GM18517 (cell line): ENCODE data around the gene PLD1.
"Not testable (repeated sequence)": the region's sequence is repeated elsewhere in the genome, so short reads cannot be mapped to it uniquely, and the experiment has no call there.

Experiments used
- ATAC-seq: cut with Tn5 transposase; IDR thresholded peaks from one replicate; pipeline ENCODE4 v1.9.1; 2021; ENCODE audit warnings: mild to moderate bottlenecking, moderate library complexity; ENCODE audit not compliant: unreplicated experiment

Gene PLD1

DNA sequence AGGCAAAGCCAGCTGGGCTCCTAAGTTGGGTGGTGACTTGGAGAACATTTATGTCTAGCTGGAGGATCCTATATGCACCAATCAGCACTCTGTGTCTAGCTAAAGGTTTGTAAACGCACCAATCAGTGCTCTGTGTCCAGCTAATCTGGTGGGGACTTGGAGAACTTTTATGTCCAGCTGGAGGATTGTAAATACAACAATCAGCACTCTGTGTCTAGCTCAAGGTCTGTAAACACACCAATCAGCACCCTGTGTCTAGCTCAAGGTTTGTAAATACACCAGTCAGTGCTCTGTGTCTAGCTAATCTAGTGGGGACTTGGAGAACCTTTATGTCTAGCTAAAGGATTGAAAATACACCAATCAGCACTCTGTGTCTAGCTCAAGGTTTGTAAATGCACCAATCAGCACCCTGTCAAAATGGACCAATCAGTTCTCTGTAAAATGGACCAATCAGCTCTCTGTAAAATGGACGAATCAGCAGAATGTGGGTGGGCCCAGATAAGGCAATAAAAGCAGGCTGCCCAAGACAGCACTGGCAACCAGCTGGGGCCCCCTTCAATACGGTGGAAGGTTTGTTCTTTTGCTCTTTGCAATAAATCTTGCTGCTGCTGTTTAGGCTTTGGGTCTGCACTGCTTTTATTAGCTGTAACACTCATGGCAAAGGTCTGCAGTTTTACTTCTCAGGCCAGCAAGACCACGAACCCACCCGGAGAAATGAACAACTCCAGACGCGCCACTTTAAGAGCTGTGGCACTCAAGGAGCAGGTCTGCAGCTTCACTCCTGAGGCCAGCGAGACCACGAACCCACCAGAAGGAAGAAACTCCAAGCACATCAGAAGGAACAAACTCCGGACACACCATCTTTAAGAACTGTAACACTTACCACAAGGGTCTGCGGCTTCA lies 63.7 kb downstream of the PLD1 start:
- ATAC-seq: not testable (repeated sequence)

DNA sequence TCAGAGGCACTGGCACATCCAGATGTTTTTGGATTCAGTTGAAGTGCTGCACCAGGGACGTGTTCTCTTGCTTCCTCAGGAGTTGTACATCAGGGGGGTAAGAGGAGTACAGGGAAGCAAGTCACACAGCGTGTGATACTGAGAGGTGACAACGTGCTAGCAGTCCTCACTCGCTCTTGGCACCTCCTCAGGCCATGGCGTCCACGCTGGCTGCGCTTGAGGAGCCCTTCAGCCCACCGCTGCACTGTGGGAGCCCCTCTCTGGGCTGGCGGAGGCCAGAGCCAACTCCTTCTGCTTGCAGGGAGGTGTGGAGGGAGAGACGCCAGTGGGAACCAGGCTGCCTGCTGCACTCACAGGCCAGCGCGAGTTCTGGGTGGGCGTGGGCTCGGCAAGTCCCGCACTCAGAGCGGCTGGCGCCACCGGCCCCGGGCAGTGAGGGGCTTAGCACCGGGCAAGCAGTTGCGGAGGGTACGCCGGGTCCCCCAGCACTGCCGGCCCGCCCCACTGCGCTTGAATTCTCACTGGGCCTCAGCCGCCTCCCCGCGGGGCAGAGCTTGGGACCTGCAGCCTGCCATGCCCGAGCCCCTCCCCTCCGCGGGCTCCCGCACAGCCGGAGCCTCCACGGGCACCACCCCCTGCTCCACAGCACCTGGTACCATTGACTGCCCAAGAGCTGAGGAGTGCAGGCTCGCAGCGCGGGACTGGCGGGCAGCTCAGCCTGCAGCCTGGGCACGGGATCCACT lies 64.5 kb downstream of the PLD1 start:
- no peak for ATAC-seq

DNA sequence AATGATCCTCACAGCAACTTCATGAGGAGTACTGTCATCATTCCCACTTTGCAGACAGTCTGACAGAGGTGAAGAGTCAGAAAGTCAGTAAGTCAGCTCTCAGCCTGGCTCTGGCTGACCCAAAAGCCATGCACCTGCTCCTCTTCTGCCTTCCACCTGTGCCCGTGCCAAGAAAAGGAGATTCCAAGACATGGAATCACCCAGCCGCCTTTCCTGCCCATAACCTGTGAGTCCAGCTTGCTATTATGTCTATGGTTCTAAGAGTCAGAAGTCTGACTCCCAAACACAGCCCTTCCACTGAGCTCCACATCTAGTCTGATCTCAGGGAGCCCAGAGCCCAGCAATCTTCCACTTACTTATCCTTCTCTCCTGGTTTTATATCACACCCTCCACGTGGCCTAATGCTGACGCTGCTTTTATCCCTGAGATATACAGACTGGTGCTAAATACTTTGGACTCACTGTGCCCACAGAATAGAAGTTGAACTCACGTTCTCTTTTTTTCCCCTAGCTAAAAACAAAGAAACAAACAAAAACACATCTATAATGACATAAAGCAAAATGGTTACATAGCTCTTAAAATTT lies 66.0 kb downstream of the PLD1 start:
- no peak for ATAC-seq

DNA sequence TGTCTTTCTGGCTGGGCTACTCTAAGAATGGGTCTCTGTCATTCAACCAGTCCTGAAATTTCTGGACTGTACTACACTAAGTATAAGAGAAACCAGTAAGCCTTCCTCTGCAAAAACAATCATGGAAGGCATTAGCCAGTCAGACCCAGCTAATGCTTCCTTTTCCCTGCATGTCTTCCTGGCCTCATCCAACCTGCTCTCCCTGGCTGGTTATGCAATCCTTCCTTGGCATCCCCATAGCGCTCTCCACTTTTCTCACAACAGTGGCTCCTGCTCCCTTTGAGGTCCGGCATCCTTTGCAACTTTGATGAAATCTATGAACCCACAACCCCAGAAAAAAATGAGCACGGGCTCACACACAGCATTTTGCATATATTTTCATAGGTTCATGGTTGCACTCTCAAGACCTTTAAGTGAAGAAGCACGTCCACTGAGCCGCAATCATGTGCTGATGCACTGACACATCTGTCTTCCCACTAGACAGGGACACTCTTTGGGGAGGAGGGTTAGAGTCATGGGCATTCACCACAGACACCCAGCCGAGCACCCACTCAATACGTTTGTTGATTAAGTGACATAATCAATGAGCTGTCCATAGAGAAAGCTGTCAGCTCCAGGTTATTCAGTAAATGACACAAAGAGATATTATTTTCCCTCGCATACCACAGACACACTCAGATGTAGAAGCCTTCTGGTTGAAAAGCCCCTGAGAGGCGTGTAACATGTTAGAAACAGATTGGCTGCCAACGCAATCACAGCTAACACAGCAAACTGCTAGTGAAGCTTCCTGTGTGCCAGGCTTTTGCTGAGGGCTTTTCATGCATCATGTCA lies 66.7 kb downstream of the PLD1 start:
- ATAC-seq: no peak

DNA sequence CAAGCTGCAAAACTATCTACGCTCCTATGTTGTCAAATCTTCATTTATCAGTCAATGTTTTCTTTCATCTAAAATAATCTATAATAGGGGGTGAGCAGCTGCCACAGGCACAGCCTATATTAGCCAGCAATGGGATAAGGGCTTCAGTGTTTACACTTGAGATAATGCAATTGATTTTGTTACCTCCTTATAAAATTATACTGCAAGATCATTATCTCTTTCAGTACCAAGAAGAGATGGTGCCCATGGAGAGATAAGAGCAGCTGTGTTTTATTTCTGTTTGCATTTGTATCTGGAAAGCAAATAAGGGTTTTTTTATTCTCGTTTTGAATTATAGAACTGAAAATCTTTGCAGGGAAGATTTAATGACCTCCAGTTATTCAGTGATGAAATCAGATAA lies 68.9 kb downstream of the PLD1 start:
- ATAC-seq: no peak

DNA sequence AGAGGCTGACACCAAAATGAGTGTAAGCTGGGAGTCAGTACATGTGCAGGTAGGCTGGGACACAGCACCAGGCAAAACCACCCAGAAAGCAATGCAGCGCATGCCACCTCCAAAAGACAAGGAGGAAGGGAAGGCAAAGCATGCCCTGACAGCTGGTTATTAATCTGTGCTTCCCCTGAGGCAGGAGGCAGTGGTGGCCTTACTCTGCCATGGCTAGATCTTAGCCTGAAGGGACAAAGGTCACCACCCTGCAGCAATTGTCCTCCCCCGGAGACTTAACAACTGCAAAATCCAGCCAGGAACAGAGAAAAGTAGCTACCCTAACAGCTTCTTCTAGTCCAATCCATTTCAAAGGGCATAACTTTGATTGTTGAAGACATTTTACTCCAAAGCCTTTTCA lies 73.7 kb downstream of the PLD1 start:
- ATAC-seq: no peak

DNA sequence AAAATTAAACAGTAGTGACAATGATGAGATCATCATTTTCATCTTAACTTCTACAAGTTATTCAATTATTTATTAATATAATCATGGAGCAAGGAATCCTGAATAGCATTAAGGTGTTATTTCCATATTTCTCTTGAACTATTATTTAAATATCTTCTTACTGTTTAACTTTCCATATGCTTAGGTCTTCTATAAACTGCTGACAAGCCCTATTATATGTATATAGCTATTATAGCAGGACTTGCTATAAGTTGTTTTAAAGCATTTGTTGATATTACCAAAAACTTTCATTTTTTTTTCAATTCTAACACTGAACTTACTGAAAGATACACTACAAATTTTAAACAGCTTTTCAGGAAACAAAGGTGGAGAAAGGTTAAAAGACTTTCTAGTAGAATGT lies 76.7 kb downstream of the PLD1 start:
- ATAC-seq: no peak

DNA sequence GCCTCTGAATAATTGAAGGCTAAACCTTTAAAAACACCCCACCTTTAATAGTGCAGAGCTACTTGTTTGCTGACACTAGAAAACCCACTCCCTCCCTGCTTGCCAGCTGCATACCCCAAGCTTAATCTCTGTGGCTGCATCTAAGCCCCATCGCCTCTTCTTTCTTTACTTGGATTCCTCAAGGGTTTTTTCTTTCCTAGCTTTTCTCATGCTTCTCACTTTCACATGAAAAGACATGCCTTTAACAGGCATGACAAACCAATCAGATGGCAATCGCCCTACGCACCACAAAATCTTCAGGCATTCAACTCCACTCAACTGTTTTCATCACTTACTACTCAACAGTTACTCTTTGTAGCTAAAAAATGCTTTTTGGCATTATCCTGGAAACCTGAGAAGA lies 77.5 kb downstream of the PLD1 start:
- ATAC-seq: no peak

DNA sequence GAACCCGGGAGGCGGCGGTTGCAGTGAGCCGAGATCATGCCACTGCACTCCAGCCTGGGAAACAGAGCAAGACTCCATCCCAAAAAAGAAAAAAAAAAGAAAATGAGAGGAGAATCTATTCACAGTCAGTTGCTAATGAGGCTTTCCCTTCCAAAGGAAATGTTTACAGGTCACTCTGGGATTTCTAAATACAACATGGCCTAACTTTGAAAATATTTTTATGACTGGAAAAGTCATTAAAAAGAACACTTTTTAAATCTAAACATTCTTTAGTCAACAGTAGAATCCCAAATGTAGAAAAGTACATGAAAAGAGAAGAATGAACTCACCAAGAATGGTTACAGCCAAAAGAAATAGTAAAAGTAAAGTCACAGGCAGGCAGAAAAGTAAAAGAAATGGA lies 78.6 kb downstream of the PLD1 start:
- ATAC-seq: no peak

DNA sequence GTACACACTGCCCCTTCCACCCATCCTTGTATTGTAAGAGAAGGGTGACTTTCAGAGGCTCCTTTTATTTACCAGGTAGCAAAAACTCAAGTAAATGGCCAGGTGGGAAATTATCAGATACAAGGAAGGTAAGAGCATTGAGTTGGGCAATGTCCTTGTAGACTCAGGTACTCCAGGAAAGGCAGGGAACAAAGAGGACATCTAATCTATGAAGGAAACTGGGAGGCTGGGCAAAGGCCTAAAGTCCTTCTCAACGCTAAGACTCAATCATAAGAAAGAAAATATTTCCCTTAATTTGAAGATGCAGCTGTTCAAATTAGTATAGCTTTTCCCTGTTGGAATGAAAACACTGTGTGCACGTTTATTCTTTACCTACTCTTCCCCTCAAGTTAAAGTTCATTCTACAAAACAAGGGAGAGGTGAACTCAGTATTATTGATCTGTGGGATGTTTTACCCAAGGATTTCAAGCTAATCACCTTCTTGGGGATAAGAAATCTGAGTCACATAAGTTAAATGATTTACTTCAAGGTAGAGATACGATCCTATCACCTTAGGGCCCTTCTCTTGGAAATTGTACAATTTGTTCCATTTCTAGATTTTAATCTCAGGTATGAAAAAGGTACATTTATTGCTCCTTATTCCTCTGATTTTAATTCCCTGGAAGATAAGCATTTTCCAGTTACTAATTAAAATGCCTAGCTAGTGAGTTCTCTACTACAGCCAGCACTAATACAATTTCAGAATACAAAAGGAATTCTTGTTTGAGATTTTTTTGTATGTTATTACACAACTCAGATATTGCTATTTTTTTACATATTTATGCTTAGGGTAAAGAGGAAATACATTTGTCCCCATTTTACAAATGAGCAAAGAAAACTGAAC lies 80.6 kb downstream of the PLD1 start:
- ATAC-seq: no peak

DNA sequence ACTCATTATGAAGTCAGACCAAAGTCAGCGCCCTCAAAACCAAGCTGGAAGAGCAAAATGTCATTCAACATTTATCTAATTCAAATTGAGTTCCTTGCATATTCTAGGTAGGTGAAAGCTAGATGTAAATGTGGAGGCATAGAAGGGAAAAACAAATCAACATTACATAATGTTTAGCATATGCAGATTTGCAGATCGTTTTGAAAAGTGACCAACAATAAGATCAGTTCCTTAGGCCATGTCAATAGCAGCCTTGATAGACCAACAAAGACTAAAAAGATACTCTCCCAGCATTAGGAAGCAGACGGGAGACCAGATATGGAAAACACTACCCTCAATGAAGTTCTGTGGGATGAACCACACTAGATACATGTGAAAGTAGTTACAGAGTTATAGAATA lies 83.0 kb downstream of the PLD1 start:
- ATAC-seq: no peak

DNA sequence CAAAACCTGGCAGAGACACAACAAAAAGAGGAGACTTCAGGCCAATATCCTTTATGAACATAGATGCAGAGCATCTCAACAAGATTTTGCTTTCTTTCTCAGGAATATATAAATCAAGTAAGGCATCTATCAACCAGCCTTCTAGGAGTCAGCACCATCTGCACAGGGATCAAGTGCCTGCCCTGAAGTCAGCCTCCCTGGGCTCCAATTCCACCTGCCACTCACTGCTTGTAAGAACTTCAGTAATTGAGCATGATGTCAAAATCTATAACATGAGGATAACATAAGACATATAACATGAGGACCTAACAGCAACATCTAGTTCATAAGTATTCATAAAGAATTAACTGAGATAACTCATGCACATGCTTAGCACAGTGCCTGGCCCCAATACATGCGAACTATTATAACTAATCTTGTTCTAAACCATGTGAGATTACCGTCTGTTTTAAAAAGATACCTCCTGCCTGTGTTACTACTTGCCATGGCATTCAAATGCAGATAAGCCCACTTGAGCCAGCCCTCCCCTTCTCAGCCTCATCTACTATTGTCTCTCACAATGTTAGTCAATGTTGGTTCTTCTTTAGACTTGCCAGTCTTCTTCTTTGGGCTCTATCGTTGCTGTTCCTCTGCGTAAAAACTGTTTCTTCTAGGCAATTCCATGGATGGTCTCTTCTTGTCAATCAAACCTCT lies 91.6 kb downstream of the PLD1 start:
- ATAC-seq: no peak

DNA sequence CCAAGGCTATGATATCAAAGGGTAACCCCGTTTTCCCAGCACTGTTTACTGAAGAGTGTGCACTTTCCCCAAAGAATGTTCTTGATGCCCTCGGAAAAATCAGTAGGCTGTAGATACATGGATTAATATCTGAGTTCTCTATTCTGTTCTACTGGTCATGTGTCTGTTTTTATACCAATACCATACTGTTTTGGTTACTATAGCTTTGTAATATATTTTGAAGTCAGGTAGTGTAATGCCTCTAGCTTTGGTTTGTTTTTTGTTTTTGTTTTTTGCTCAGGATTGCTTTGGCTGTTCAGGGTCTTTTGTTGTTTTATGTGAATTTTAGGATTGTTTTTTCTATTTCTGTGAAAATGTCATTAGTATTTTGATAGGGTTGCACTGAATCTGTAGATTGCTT lies 95.1 kb downstream of the PLD1 start:
- ATAC-seq: no peak

DNA sequence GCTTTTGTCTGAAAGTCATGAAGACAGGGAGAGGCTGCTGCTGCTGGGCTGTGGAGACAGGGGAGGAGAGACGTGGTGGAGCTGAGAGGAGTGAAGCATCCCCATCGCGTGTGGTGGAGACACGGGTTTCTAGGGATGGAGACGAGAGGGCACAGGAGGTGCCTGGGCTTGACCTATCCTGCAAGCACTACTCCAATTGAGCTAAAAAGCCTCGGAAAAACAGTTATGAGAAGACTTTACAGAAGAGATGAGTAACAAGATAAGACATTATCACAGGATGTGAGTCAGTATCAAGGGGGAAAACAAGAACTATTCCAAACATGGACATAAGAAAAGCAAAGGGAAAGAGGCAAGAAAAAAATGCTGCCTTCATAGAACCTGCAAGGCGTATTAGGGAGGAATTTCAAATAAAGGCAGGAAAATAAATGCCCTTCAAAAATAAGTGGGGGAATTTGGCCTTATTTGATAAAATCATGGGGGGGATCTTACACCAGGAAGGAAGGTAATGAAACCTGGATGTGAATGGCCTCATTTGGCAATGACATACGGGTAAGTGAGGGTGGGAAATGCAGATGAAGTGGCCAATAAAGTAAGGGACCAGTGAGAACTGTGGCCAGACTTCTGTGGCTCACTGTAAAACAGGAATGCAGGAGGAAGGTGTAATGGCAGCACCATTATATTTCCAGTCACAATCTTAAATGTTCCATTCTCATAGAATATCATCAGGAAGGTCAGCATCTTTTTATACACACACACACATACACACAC lies 97.9 kb downstream of the PLD1 start:
- no peak for ATAC-seq

DNA sequence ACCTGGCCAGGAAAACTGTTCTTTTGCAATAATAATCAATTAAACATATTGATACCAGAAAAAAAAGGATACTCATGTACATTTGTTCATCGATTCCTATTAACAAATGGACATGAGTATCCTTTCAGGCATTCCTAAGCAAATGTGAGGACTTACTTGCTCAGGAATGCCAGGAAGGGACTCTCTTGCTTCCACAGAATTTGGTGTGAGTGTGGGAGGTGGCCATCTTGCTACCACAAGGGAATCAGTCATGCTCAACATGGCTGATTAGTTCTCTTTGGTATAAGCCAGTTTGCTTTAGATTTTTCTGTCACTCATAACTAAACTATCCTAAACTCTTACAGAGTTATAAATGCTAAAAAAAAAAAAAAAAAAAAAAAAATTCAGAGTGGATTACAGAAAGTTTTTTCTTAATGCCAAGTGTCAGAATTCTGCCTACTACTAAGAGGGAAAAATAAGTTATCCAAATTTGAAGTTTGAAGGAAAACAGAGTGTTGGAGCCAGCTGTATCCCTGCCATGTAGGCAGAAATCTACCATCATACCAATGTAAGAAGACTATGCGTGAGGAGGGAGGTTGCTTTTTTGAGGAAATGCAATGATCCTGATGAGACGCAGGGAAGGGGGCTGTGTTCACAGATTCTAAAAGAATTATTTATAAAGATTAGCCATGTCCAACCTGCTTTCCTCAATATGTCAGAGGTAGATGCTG lies 98.7 kb downstream of the PLD1 start:
- no peak for ATAC-seq

DNA sequence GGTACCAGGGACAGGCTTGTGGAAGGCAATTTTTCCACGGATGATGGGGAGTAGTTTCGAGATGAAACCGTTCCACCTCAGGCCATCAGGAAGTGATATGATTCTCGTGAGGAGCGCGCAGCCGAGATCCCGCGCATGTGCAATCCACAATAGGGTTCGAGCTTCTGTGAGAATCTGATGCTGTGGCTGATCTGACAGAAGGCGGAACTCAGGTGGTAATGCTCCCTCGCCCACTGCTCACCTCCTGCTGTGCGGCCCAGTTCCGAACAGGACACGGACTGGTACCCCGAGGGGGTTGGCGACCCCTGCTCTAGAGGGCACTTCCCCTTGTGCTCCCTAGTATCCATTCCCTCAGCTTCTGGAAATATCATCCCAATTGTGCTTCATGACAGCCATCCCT lies 99.9 kb downstream of the PLD1 start:
- no peak for ATAC-seq

DNA sequence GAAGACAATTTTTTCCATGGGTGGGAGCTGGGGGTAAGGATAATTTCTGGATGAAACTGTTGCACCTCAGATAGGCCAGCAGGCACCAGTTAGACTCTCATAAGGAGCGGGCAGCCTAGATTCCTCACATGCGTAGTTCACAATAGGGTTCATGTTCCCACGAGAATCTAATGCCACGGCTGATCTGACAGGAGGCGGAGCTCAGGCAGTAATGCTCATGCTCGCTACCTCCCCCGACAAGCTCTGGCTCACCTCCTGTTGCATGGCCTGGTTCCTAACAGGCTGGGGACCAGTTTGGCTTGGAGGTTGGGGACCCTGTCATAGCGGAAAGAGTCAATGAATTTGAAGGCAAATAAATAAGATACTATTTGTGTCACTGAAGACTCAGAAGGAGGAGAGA lies 105.5 kb downstream of the PLD1 start:
- no peak for ATAC-seq

DNA sequence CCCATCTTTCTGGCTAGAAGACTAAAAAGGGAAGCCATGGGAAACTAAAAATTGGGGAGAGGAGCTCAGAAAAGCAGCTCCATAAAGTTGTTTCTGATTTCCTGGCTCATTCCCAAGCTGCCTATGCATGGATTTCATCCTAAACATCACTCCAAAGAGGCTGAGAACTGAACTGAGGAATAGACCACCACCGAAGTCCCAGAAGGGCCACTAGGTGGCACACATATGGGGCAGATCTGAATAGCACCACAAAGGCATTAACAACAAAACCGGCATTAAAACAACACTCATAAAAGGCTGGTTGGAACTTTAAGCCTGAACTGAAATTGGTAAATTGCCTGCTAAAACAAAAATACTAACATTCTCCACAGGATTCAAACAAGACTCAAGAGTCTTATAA lies 106.3 kb downstream of the PLD1 start:
- no peak for ATAC-seq
